H9 (cell line): ENCODE results near the gene CFAP100. TPM values are rescaled to one million over a fixed set of nuclear protein-coding genes. Genes with fewer than 3 reads are reported as not detected.

Experiments
- DNase-seq: peaks from one replicate; pipeline ENCODE4 v3.0.0-alpha.2; 2017
- H2AFZ ChIP-seq: one replicate; pipeline ENCODE4 v1.6.1; 2013; ENCODE audit warnings: mild to moderate bottlenecking, low read length, control low read depth, moderate library complexity
- H2AK5ac ChIP-seq: 2 replicates; pipeline ENCODE4 v1.6.1; 2013; ENCODE audit warnings: low read length, control low read depth, mixed read lengths; ENCODE audit not compliant: insufficient read length
- H2BK120ac ChIP-seq: one replicate; pipeline ENCODE4 v1.6.1; 2013; ENCODE audit warnings: low read depth, mild to moderate bottlenecking, low read length, control low read depth, inconsistent platforms; ENCODE audit not compliant: poor library complexity, severe bottlenecking
- H2BK12ac ChIP-seq: 2 replicates; pipeline ENCODE4 v1.6.1; 2013; ENCODE audit warnings: low read length, control low read depth, mixed read lengths, low read depth; ENCODE audit not compliant: insufficient read length
- H2BK15ac ChIP-seq: 2 replicates; pipeline ENCODE4 v1.6.1; 2013; ENCODE audit warnings: low read depth, low read length, control low read depth
- H2BK20ac ChIP-seq: one replicate; pipeline ENCODE4 v1.6.1; 2013; ENCODE audit warnings: low read depth, mild to moderate bottlenecking, low read length, control low read depth, inconsistent platforms; ENCODE audit not compliant: poor library complexity, severe bottlenecking
- H2BK5ac ChIP-seq: 2 replicates; pipeline ENCODE4 v1.6.1; 2013; ENCODE audit warnings: low read length, control low read depth, mixed read lengths; ENCODE audit not compliant: insufficient read length
- H3K14ac ChIP-seq: 2 replicates; pipeline ENCODE4 v1.6.1; 2013; ENCODE audit warnings: low read length, control low read depth; ENCODE audit not compliant: insufficient read depth
- H3K18ac ChIP-seq: 2 replicates; pipeline ENCODE4 v1.6.1; 2013; ENCODE audit warnings: low read depth, mild to moderate bottlenecking, mixed read lengths, low read length, control low read depth; ENCODE audit not compliant: insufficient read length
- H3K23ac ChIP-seq: 2 replicates; pipeline ENCODE4 v1.6.1; 2013; ENCODE audit warnings: low read length, control low read depth, mixed read lengths, low read depth; ENCODE audit not compliant: insufficient read length
- H3K23me2 ChIP-seq: 2 replicates; pipeline ENCODE4 v1.6.1; 2013; ENCODE audit warnings: low read depth, mild to moderate bottlenecking, mixed read lengths, low read length, control low read depth; ENCODE audit not compliant: insufficient read length, poor library complexity, severe bottlenecking
- H3K27ac ChIP-seq: 2 replicates; pipeline ENCODE4 v1.5.1; 2013; ENCODE audit warnings: low read length, control low read depth, mixed read lengths, low read depth; ENCODE audit not compliant: insufficient read length
- H3K27me3 ChIP-seq: 2 replicates; pipeline ENCODE4 v1.6.1; 2013; ENCODE audit warnings: low read length, control low read depth, inconsistent platforms; ENCODE audit not compliant: insufficient read depth
- H3K4ac ChIP-seq: 2 replicates; pipeline ENCODE4 v1.6.1; 2013; ENCODE audit warnings: low read depth, mild to moderate bottlenecking, control low read depth, inconsistent platforms, low read length, moderate library complexity
- H3K4me1 ChIP-seq: 2 replicates; pipeline ENCODE4 v1.6.1; 2013; ENCODE audit warnings: low read length, control low read depth, inconsistent platforms; ENCODE audit not compliant: insufficient read depth
- H3K4me2 ChIP-seq: 2 replicates; pipeline ENCODE4 v1.6.1; 2013; ENCODE audit warnings: low read length, control low read depth, mixed read lengths; ENCODE audit not compliant: insufficient read length, insufficient read depth
- H3K56ac ChIP-seq: 2 replicates; pipeline ENCODE4 v1.6.1; 2013; ENCODE audit warnings: low read depth, mild to moderate bottlenecking, mixed read lengths, low read length, control low read depth; ENCODE audit not compliant: insufficient read length
- H3K79me1 ChIP-seq: 2 replicates; pipeline ENCODE4 v1.6.1; 2013; ENCODE audit warnings: low read depth, mild to moderate bottlenecking, moderate library complexity, low read length, control low read depth, inconsistent platforms; ENCODE audit not compliant: insufficient read depth, poor library complexity, severe bottlenecking
- H3K79me2 ChIP-seq: 2 replicates; pipeline ENCODE4 v1.6.1; 2013; ENCODE audit warnings: low read length, control low read depth, inconsistent platforms; ENCODE audit not compliant: insufficient read depth
- H3K9ac ChIP-seq: 2 replicates; pipeline ENCODE4 v1.6.1; 2013; ENCODE audit warnings: low read length, control low read depth, mixed read lengths; ENCODE audit not compliant: insufficient read length; ENCODE audit errors: extremely low read depth
- H3K9me3 ChIP-seq: one replicate; pipeline ENCODE4 v1.6.1; 2013; ENCODE audit warnings: low read depth, low read length, inconsistent platforms; ENCODE audit not compliant: control insufficient read depth
- H3T11ph ChIP-seq: one replicate; pipeline ENCODE4 v1.6.1; 2013; ENCODE audit warnings: mild to moderate bottlenecking, low read length, control low read depth, inconsistent platforms
- H4K20me1 ChIP-seq: one replicate; pipeline ENCODE4 v1.6.1; 2013; ENCODE audit not compliant: control insufficient read depth, insufficient read length, insufficient read depth
- H4K5ac ChIP-seq: 2 replicates; pipeline ENCODE4 v1.6.1; 2013; ENCODE audit warnings: low read depth, mild to moderate bottlenecking, mixed read lengths, low read length, control low read depth; ENCODE audit not compliant: insufficient read length
- H4K8ac ChIP-seq: replicated peaks from 2 replicates; pipeline ENCODE4 v1.6.1; 2013; ENCODE audit warnings: low read length, control low read depth, mixed read lengths, low read depth; ENCODE audit not compliant: insufficient read length
- H4K91ac ChIP-seq: 2 replicates; pipeline ENCODE4 v1.6.1; 2013; ENCODE audit warnings: low read depth, mild to moderate bottlenecking, moderate library complexity, mixed read lengths, low read length, control low read depth; ENCODE audit not compliant: insufficient read length
- H3K27ac Mint-ChIP-seq, 3 experiments: 2 replicates in 2 of 3; 3 replicates in 1 of 3; pipeline ENCODE4 v1.8.0; 2020 to 2021; ENCODE audit warnings: mixed read lengths in 3 of 3, mild to moderate bottlenecking in 1 of 3, moderate library complexity in 1 of 3
- H3K27me3 Mint-ChIP-seq: 2 replicates; pipeline ENCODE4 v1.8.0; 2021; ENCODE audit warnings: low read depth, mild to moderate bottlenecking, moderate library complexity, mixed read lengths
- H3K36me3 Mint-ChIP-seq, 3 experiments: 2 replicates in 2 of 3; 3 replicates in 1 of 3; pipeline ENCODE4 v1.8.0; 2020 to 2021; ENCODE audit warnings: low read depth in 3 of 3, mixed read lengths in 3 of 3; ENCODE audit not compliant: insufficient read depth in 1 of 3
- H3K4me1 Mint-ChIP-seq, 2 experiments: 2 replicates each; pipeline ENCODE4 v1.8.0; 2020; ENCODE audit warnings: mixed read lengths in 2 of 2
- H3K4me3 Mint-ChIP-seq, 2 experiments: 2 replicates in 1 of 2; 3 replicates in 1 of 2; pipeline ENCODE4 v1.8.0; 2020 to 2021; ENCODE audit warnings: mild to moderate bottlenecking in 2 of 2, mixed read lengths in 2 of 2, moderate library complexity in 1 of 2
- H3K9me3 Mint-ChIP-seq, 2 experiments: 2 replicates in 1 of 2; 3 replicates in 1 of 2; pipeline ENCODE4 v1.8.0; 2020; ENCODE audit warnings: mild to moderate bottlenecking in 2 of 2, mixed read lengths in 2 of 2, moderate library complexity in 1 of 2
- CTCF ChIP-seq: fragments of 200-600 bp; sonication (generic); conservative IDR thresholded peaks from 3 replicates; pipeline ENCODE4 v1.8.0; 2021; ENCODE audit warnings: antibody characterized with exemption, mild to moderate bottlenecking
- WGBS: extraction: QIAGEN DNeasy Blood & Tissue Kit; methylation state at CpG from one replicate; pipeline ENCODE4 v1.1.7; 2013; ENCODE audit warnings: missing lambda C conversion rate, low lambda C conversion rate, mixed read lengths; ENCODE audit not compliant: insufficient read length; ENCODE audit errors: extremely low coverage; 5-methylcytosine and 5-hydroxymethylcytosine counted together
- total RNA-seq: library from RNA; stranded (reverse); gene quantifications from 2 replicates; pipeline ENCODE4 v1.2.1, GENCODE V29; 2021

CFAP100 gene
- total RNA-seq, 1 experiment from 2014 or later, result 0.44 TPM

- Histone ChIP-seq H2BK15ac (no peak overlapping the region), H2AFZ (no peak overlapping the region), H4K91ac (no peak overlapping the region), H2BK12ac (no peak overlapping the region), H2BK5ac (no peak overlapping the region), H2AK5ac (no peak overlapping the region), H3T11ph (no peak overlapping the region), H3K23me2 (no peaks in the 10 kb centered on the region), H2BK120ac (no peak overlapping the region), H3K56ac (no peak overlapping the region), H3K4me2 (no peak overlapping the region), H4K20me1 (no peaks in the 10 kb centered on the region), H3K27me3 (no peaks in the 10 kb centered on the region; the same call in 1 of the 2 replicates), H3K9me3 (no peaks in the 10 kb centered on the region), H4K5ac (no peak overlapping the region), H3K4me1 (no peaks in the 10 kb centered on the region; the same call in 1 of the 2 replicates), H4K8ac (no peak overlapping the region), H3K18ac (no peak overlapping the region), H3K79me1 (no peaks in the 10 kb centered on the region), H3K4ac (no peak overlapping the region), H3K27ac (no peak overlapping the region), H3K79me2 (no peaks in the 10 kb centered on the region), H3K9ac (no peak overlapping the region), H3K23ac (no peak overlapping the region), H3K14ac (no peak overlapping the region), H2BK20ac (no peak overlapping the region)
- Mint-ChIP-seq H3K27ac (no peak overlapping the region), H3K4me3 (no peak overlapping the region), H3K27me3 (peaks cover 8% of the 10 kb centered on the region), H3K4me1 (peaks cover 13 to 16% of the 10 kb centered on the region in 2 experiments), H3K9me3 (no peaks in the 10 kb centered on the region), H3K36me3 (peaks cover 0 to under 1% (median 0%) of the 10 kb centered on the region in 3 experiments; a peak in 1 of 7 replicates)
- no peak for DNase-seq
- WGBS, result no CpG with 5 or more reads among the region's 5 CpGs
- TF ChIP-seq CTCF, result no peak
These were observed 13.4 kb downstream of the CFAP100 start for GRCh38 chr3:126408099-126408498.
